ENCODE data around the gene MYH9. TPM values are rescaled to one million over a fixed set of nuclear protein-coding genes. Genes with fewer than 3 reads are reported as not detected.

Gene MYH9
- total RNA-seq, result 100 to 1,000 TPM; 650 to 900 (median 803) TPM
- polyA plus RNA-seq, result 100 to 1,000 TPM in 1 of 2 donors, 10 to 100 TPM in 1; 95.5 to 501 TPM
- 2,246 reads per million, percentile 100 among the genes with 10 or more reads in this experiment for total RNA-seq

DNA sequence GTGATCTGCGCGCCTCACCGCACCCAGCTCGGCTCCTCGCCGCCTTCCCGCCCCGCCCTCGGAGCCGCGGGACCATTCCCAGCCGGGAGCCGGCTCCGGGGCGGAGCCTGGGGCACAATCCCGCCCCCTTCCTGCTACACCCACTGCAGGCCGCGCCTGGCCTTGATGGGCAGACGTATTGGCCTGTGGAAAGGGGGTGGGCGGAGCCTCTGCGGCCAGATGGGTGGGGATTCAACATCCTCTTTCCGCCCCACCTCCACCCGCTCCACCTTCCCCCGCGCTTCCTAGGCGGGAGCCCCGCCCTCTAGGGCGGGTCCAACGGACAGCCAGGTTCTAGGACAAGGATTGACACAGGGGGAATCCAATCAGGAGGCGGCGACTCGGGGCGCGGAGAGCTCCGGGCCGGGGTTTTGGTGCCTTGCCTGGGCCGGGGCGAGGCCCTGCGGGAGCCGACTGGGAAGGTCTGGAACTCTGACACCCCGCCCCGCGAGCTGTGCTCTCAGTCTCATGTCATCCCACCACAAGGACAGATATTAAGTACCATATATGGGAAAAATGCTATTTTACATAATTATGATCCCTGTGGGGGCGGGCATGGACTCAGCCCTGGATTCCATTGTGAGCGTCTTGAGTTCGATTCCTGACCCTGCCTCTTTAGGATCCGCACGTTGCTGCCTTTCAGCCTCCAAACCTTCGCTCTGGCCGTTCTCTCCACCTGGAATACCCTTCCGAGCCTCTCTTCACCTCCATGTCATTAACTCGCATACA, at the start of gene MYH9:
MYH9 (minus strand) TSS at position 9 of the 768 bp plus-strand sequence. CDS start 38,731 bp downstream, outside the sequence.
- Histone ChIP-seq H3K4me1 (ENCODE audit: control insufficient read depth in 2 of 2, insufficient read depth in 2 of 2, low read length in 2 of 2) (peaks cover 18% of the 10 kb centered on the region in 2 donors), H3K36me3 (ENCODE audit: control insufficient read depth in 2 of 3, insufficient read depth in 3 of 3, low read length in 3 of 3) (peaks cover 0 to 17% (median 6%) of the 10 kb centered on the region in 3 experiments), H3K27me3 (ENCODE audit: control insufficient read depth in 2 of 2, insufficient read depth in 2 of 2, low read length in 2 of 2) (no peaks in the 10 kb centered on the region), H3K4me3 (ENCODE audit: low read length) (peak within 1 kb of the TSS; percentile 97), H3K27ac (ENCODE audit: low read depth, low read length) (peak within 1 kb of the TSS; percentile 86), H3K9me3 (ENCODE audit: control insufficient read depth in 2 of 3, low read length in 3 of 3) (no peaks in the 10 kb centered on the region)
- no peaks in the 10 kb centered on the region for H3K27me3 Mint-ChIP-seq
- intact Hi-C loops (cut with micrococcal nuclease), result loop anchor here (1.0 to 10.0 kb wide), 11 partner anchors 11 to 847 kb away; partner anchors contain the start of genes EIF3D (in 2 of the 2) and TXN2 (in 2 of the 2)
- peak within 1 kb of the TSS; percentile 87 to 99 (median 93) for H3K4me3 Mint-ChIP-seq
- POLR2A ChIA-PET, result interaction anchor here (0.5 to 35.9 kb wide), 13 partner anchors 9 to 136 kb away, joined by 3 to 1512 read pairs (median 4); no protein-coding TSS in a partner anchor
- H3K4me1 Mint-ChIP-seq, result peaks cover 16 to 46% (median 33%) of the 10 kb centered on the region in 7 donors
- H3K9me3 Mint-ChIP-seq, result no peaks in the 10 kb centered on the region
- H3K36me3 Mint-ChIP-seq, result peaks cover 3 to 35% (median 8%) of the 10 kb centered on the region in 5 donors
- peak within 1 kb of the TSS; percentile 93 to 97 (median 94) for H3K27ac Mint-ChIP-seq
- DNase-seq, result peak; percentile 93 to 99 (median 99)
- peak; percentile 93 for ATAC-seq
- CTCF ChIA-PET, result interaction anchor here (1.4 to 1.7 kb wide), 2 partner anchors 16 to 83 kb away, joined by 5 read pairs; no protein-coding TSS in a partner anchor

- Histone ChIP-seq H3K4me1 (ENCODE audit: control insufficient read depth in 2 of 2, insufficient read depth in 2 of 2, low read length in 2 of 2) (peaks cover 20 to 21% of the 10 kb centered on the region in 2 donors), H3K27me3 (ENCODE audit: control insufficient read depth in 2 of 2, insufficient read depth in 2 of 2, low read length in 2 of 2) (no peaks in the 10 kb centered on the region), H3K36me3 (ENCODE audit: control insufficient read depth in 2 of 3, insufficient read depth in 3 of 3, low read length in 3 of 3) (no peaks in the 10 kb centered on the region), H3K9me3 (ENCODE audit: control insufficient read depth in 2 of 3, low read length in 3 of 3) (no peaks in the 10 kb centered on the region), H3K4me3 (ENCODE audit: low read length) (peak overlapping the region; percentile 6), H3K27ac (ENCODE audit: low read depth, low read length) (peak overlapping the region; percentile 60)
- H3K4me3 Mint-ChIP-seq, result peak overlapping the region; percentile 61 to 82 (median 72)
- intact Hi-C loops (cut with micrococcal nuclease), result loop anchor here (1.0 to 2.0 kb wide), 5 partner anchors 16 to 50 kb away; no protein-coding TSS in a partner anchor
- H3K4me1 Mint-ChIP-seq, result peaks cover 21 to 47% (median 32%) of the 10 kb centered on the region in 7 donors
- DNase-seq (peak; percentile 35 to 89 (median 76)), ATAC-seq (peak; percentile 93)
- ChIA-PET CTCF (interaction anchor here (0.6 to 1.4 kb wide), 5 partner anchors 16 to 135 kb away, joined by 3 to 6 read pairs (median 4); no protein-coding TSS in a partner anchor), POLR2A (interaction anchor here (0.9 to 2.5 kb wide), 13 partner anchors 14 to 108 kb away, joined by 3 to 11 read pairs (median 4); no protein-coding TSS in a partner anchor)
- no peaks in the 10 kb centered on the region for H3K9me3 Mint-ChIP-seq
- peak overlapping the region; percentile 83 to 96 (median 91) for H3K27ac Mint-ChIP-seq
- no peaks in the 10 kb centered on the region for H3K36me3 Mint-ChIP-seq
- no peaks in the 10 kb centered on the region for H3K27me3 Mint-ChIP-seq
Observed at GRCh38 chr22:36435516-36436415, 48.0 kb upstream of the MYH9 start.

- Mint-ChIP-seq H3K27ac (peak overlapping the region; percentile 28 to 95 (median 78)), H3K4me1 (peaks cover 21 to 35% (median 22%) of the 10 kb centered on the region in 7 donors), H3K36me3 (no peaks in the 10 kb centered on the region), H3K9me3 (no peaks in the 10 kb centered on the region), H3K4me3 (no peak overlapping the region), H3K27me3 (no peaks in the 10 kb centered on the region)
- no peak overlapping the region for H3K27ac ChIP-seq (ENCODE audit: low read depth, low read length)
- H3K27me3 ChIP-seq (ENCODE audit: control insufficient read depth in 2 of 2, insufficient read depth in 2 of 2, low read length in 2 of 2), result no peaks in the 10 kb centered on the region
- ATAC-seq (no peak), DNase-seq (no peak)
- no peak overlapping the region for H3K4me3 ChIP-seq (ENCODE audit: low read length)
- ChIA-PET CTCF (interaction anchor here (1.1 kb wide), 1 partner anchor 36 kb away, joined by 3 read pairs; no protein-coding TSS in a partner anchor), POLR2A (no interaction called here)
- H3K4me1 ChIP-seq (ENCODE audit: control insufficient read depth in 2 of 2, insufficient read depth in 2 of 2, low read length in 2 of 2), result peaks cover 20 to 21% of the 10 kb centered on the region in 2 donors
- H3K36me3 ChIP-seq (ENCODE audit: control insufficient read depth in 2 of 3, insufficient read depth in 3 of 3, low read length in 3 of 3), result no peaks in the 10 kb centered on the region
- no peaks in the 10 kb centered on the region for H3K9me3 ChIP-seq (ENCODE audit: control insufficient read depth in 2 of 3, low read length in 3 of 3)
- intact Hi-C loops (cut with micrococcal nuclease), result loop anchor here (2.0 kb wide), 2 partner anchors 19 to 23 kb away; no protein-coding TSS in a partner anchor
Observed at GRCh38 chr22:36433318-36434231, 45.8 kb upstream of the MYH9 start.

GRCh38 chr22:36432592-36433317, 45.0 kb upstream of the MYH9 start:
- CTCF ChIA-PET, result interaction anchor here (1.1 kb wide), 1 partner anchor 37 kb away, joined by 3 read pairs; no protein-coding TSS in a partner anchor
- Histone ChIP-seq H3K4me1 (ENCODE audit: control insufficient read depth in 2 of 2, insufficient read depth in 2 of 2, low read length in 2 of 2) (peaks cover 20 to 21% of the 10 kb centered on the region in 2 donors), H3K27ac (ENCODE audit: low read depth, low read length) (no peak overlapping the region), H3K27me3 (ENCODE audit: control insufficient read depth in 2 of 2, insufficient read depth in 2 of 2, low read length in 2 of 2) (no peaks in the 10 kb centered on the region), H3K4me3 (ENCODE audit: low read length) (no peak overlapping the region), H3K36me3 (ENCODE audit: control insufficient read depth in 2 of 3, insufficient read depth in 3 of 3, low read length in 3 of 3) (no peaks in the 10 kb centered on the region), H3K9me3 (ENCODE audit: control insufficient read depth in 2 of 3, low read length in 3 of 3) (no peaks in the 10 kb centered on the region)
- Mint-ChIP-seq H3K27ac (peak overlapping the region in 7 of 9 donors; percentile 4 to 88 (median 65)), H3K4me1 (peaks cover 21 to 34% (median 22%) of the 10 kb centered on the region in 7 donors), H3K27me3 (no peaks in the 10 kb centered on the region), H3K4me3 (peak overlapping the region in 1 of 10 donors; percentile 38), H3K9me3 (no peaks in the 10 kb centered on the region), H3K36me3 (no peaks in the 10 kb centered on the region)
- DNase-seq (no peak), ATAC-seq (no peak)
- intact Hi-C loops (cut with micrococcal nuclease), result no loop called here
- POLR2A ChIA-PET, result no interaction called here

GRCh38 chr22:36431977-36432376, 44.2 kb upstream of the MYH9 start:
- H3K4me1 Mint-ChIP-seq, result peaks cover 20 to 34% (median 24%) of the 10 kb centered on the region in 7 donors
- no peaks in the 10 kb centered on the region for H3K27me3 Mint-ChIP-seq
- H3K27ac Mint-ChIP-seq, result peak overlapping the region in 3 of 9 donors; percentile 51 to 88 (median 88)

More at GRCh38 chr22:36431977-36432376, 44.2 kb upstream of the MYH9 start:
- intact Hi-C loops (cut with micrococcal nuclease), result no loop called here
- ChIA-PET POLR2A (no interaction called here), CTCF (no interaction called here)
- H3K36me3 Mint-ChIP-seq, result no peaks in the 10 kb centered on the region
- Histone ChIP-seq H3K4me3 (ENCODE audit: low read length) (no peak overlapping the region), H3K27me3 (ENCODE audit: control insufficient read depth in 2 of 2, insufficient read depth in 2 of 2, low read length in 2 of 2) (no peaks in the 10 kb centered on the region), H3K4me1 (ENCODE audit: control insufficient read depth in 2 of 2, insufficient read depth in 2 of 2, low read length in 2 of 2) (peaks cover 20 to 21% of the 10 kb centered on the region in 2 donors), H3K9me3 (ENCODE audit: control insufficient read depth in 2 of 3, low read length in 3 of 3) (no peaks in the 10 kb centered on the region), H3K36me3 (ENCODE audit: control insufficient read depth in 2 of 3, insufficient read depth in 3 of 3, low read length in 3 of 3) (no peaks in the 10 kb centered on the region), H3K27ac (ENCODE audit: low read depth, low read length) (no peak overlapping the region)
- no peak for ATAC-seq
- DNase-seq, result no peak
- no peaks in the 10 kb centered on the region for H3K9me3 Mint-ChIP-seq
- H3K4me3 Mint-ChIP-seq, result no peak overlapping the region
